RWPE2 (cell line): ENCODE data around the gene SHROOM2.
A peak's percentile ranks its signal among the peaks of the same experiment; 100 is the strongest.

Source experiments
- ATAC-seq: fragments of 200-7000 bp; cut with Tn5 transposase; 3 replicates; pipeline ENCODE4 v1.9.1; 2021; ENCODE audit warnings: low read depth
- DNase-seq: peaks from one replicate; pipeline ENCODE4 v3.0.0-alpha.2; 2020; ENCODE audit warnings: low spot score
- H3K27ac ChIP-seq: fragments of 450-650 bp; 2 replicates; pipeline ENCODE4 v1.5.1; 2017; ENCODE audit warnings: mild to moderate bottlenecking; ENCODE audit not compliant: poor library complexity, severe bottlenecking
- H3K27me3 ChIP-seq: fragments of 250-450 bp; sonication (Bioruptor Pico); 2 replicates; pipeline ENCODE4 v1.5.1; 2021; ENCODE audit warnings: mild to moderate bottlenecking, moderate library complexity; ENCODE audit not compliant: insufficient read depth, poor library complexity, severe bottlenecking
- H3K36me3 ChIP-seq: fragments of 250-450 bp; sonication (Bioruptor Pico); 2 replicates; pipeline ENCODE4 v1.5.1; 2020; ENCODE audit warnings: low read depth, mild to moderate bottlenecking, moderate library complexity
- H3K4me1 ChIP-seq: fragments of 250-450 bp; sonication (Bioruptor Pico); 2 replicates; pipeline ENCODE4 v1.5.1; 2021; ENCODE audit warnings: mild to moderate bottlenecking, moderate library complexity; ENCODE audit not compliant: insufficient read depth, poor library complexity, severe bottlenecking
- H3K4me3 ChIP-seq: fragments of 250-450 bp; sonication (Bioruptor Pico); 2 replicates; pipeline ENCODE4 v1.5.1; 2021; ENCODE audit warnings: mild to moderate bottlenecking, moderate library complexity; ENCODE audit not compliant: severe bottlenecking
- H3K9me3 ChIP-seq: fragments of 250-450 bp; sonication (Bioruptor Pico); 2 replicates; pipeline ENCODE4 v1.5.1; 2021; ENCODE audit warnings: mild to moderate bottlenecking, moderate library complexity; ENCODE audit not compliant: severe bottlenecking
- TF ChIP-seq, protein P1 (sequence below): fragments of 450-650 bp; IDR thresholded peaks from one replicate; pipeline ENCODE4 v1.5.1; 2017; ENCODE audit warnings: mild to moderate bottlenecking, moderate library complexity; ENCODE audit not compliant: poor library complexity, severe bottlenecking

SHROOM2 gene, protein sequence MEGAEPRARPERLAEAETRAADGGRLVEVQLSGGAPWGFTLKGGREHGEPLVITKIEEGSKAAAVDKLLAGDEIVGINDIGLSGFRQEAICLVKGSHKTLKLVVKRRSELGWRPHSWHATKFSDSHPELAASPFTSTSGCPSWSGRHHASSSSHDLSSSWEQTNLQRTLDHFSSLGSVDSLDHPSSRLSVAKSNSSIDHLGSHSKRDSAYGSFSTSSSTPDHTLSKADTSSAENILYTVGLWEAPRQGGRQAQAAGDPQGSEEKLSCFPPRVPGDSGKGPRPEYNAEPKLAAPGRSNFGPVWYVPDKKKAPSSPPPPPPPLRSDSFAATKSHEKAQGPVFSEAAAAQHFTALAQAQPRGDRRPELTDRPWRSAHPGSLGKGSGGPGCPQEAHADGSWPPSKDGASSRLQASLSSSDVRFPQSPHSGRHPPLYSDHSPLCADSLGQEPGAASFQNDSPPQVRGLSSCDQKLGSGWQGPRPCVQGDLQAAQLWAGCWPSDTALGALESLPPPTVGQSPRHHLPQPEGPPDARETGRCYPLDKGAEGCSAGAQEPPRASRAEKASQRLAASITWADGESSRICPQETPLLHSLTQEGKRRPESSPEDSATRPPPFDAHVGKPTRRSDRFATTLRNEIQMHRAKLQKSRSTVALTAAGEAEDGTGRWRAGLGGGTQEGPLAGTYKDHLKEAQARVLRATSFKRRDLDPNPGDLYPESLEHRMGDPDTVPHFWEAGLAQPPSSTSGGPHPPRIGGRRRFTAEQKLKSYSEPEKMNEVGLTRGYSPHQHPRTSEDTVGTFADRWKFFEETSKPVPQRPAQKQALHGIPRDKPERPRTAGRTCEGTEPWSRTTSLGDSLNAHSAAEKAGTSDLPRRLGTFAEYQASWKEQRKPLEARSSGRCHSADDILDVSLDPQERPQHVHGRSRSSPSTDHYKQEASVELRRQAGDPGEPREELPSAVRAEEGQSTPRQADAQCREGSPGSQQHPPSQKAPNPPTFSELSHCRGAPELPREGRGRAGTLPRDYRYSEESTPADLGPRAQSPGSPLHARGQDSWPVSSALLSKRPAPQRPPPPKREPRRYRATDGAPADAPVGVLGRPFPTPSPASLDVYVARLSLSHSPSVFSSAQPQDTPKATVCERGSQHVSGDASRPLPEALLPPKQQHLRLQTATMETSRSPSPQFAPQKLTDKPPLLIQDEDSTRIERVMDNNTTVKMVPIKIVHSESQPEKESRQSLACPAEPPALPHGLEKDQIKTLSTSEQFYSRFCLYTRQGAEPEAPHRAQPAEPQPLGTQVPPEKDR (N-terminal part only)

DNA sequence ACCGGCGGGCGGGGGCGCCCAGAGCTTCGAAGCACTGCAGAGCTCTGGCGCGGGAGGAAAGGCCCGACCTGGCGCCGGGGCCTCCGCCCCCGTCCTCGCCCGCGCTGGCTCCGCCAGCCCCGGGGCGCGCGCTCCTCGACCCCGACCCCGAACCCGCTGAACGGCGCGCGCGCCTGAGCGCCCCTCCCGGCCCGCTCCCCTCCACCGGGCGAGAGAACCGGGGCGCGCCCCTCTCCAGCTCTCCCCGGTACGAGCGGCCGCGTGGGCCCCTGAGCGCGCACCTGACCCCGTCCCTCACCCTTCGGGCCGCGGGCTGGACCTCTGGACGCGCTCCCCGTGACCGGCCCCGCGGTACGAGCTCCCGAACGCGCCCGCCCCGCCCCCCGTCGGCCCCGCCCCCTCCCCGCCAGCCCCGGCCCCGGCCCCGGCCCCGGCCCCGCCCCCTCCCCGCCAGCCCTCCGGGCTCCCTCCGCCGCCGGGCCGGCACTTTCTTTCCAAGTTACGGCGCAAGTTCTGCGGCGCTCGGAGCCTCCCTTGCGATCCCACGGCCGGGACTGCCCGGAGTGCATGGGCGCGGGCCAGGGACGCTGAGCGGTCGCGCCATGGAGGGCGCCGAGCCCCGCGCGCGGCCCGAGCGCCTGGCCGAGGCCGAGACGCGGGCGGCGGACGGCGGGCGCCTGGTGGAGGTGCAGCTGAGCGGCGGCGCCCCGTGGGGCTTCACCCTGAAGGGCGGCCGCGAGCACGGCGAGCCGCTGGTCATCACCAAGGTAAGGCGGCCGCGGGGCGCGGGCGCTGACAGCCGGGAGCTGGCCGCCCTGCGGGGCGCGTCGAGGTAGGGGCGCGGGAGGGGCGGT, at the start of gene SHROOM2:
Gene SHROOM2, plus strand, starts transcription at position 486 of the 854 bp plus-strand sequence. Its CDS starts 117 bp downstream, at position 603.
- H3K36me3 ChIP-seq = no peaks in the 10 kb centered on the region
- H3K4me3 ChIP-seq = peak within 1 kb of the TSS; percentile 85
- TF ChIP-seq, protein P1, sequence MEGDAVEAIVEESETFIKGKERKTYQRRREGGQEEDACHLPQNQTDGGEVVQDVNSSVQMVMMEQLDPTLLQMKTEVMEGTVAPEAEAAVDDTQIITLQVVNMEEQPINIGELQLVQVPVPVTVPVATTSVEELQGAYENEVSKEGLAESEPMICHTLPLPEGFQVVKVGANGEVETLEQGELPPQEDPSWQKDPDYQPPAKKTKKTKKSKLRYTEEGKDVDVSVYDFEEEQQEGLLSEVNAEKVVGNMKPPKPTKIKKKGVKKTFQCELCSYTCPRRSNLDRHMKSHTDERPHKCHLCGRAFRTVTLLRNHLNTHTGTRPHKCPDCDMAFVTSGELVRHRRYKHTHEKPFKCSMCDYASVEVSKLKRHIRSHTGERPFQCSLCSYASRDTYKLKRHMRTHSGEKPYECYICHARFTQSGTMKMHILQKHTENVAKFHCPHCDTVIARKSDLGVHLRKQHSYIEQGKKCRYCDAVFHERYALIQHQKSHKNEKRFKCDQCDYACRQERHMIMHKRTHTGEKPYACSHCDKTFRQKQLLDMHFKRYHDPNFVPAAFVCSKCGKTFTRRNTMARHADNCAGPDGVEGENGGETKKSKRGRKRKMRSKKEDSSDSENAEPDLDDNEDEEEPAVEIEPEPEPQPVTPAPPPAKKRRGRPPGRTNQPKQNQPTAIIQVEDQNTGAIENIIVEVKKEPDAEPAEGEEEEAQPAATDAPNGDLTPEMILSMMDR = no peak
- H3K27ac ChIP-seq = peak within 1 kb of the TSS; percentile 54
- peaks cover 8% of the 10 kb centered on the region for H3K4me1 ChIP-seq
- H3K9me3 ChIP-seq = no peaks in the 10 kb centered on the region
- no peaks in the 10 kb centered on the region for H3K27me3 ChIP-seq
- ATAC-seq (peak; percentile 40; the same call in 2 of the 3 replicates), DNase-seq (no peak)

DNA sequence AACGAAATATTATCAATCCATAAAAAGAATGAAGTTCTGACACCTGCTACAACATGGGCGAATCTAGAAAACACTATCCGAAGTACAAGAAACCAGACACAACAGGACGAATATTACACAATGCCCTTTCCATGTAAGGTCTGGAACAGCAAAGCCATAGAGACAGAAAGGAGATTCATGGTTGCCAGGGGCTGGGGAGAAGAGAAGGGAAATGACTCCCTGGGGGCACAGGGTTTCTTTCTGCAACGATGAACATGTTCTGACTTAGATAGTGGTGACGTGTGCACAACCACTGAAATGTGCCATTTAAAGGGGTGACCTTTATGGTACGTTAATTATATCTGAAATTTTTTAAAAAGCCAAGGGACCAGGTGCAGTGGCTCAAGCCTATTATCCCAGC, 48.9 kb upstream of the SHROOM2 start:
- H3K36me3 ChIP-seq = no peaks in the 10 kb centered on the region
- no peak for DNase-seq
- no peak for ATAC-seq

DNA sequence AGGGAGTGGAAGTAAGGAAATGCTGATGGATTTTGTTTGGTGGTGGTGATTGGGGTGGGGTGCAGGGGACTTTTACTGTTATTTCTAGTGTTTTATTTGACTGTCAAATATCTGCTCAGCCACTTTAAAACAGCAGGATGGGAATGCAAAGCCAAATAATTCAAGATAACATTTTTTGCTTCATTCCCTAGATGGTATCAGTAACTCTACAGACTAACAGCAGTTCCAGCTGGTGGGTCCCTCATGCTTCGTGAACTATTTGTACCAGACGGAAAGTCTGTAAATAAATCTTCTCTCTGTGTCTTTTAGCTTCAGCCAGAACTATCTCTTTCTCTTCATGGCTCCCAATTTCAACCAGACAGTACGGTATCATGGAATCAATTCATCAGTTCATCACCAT, 48.1 kb upstream of the SHROOM2 start:
- Histone ChIP-seq H3K4me3 (no peak overlapping the region), H3K9me3 (no peaks in the 10 kb centered on the region), H3K27ac (no peak overlapping the region), H3K36me3 (no peaks in the 10 kb centered on the region), H3K27me3 (no peaks in the 10 kb centered on the region), H3K4me1 (no peaks in the 10 kb centered on the region)
- ATAC-seq (no peak), DNase-seq (no peak)
- TF ChIP-seq, protein P1 = no peak

More for the DNA sequence above, 48.9 kb upstream of the SHROOM2 start:
- Histone ChIP-seq H3K27me3 (no peaks in the 10 kb centered on the region), H3K4me3 (no peak overlapping the region), H3K27ac (no peak overlapping the region), H3K9me3 (no peaks in the 10 kb centered on the region), H3K4me1 (no peaks in the 10 kb centered on the region)
- TF ChIP-seq, protein P1 = no peak

DNA sequence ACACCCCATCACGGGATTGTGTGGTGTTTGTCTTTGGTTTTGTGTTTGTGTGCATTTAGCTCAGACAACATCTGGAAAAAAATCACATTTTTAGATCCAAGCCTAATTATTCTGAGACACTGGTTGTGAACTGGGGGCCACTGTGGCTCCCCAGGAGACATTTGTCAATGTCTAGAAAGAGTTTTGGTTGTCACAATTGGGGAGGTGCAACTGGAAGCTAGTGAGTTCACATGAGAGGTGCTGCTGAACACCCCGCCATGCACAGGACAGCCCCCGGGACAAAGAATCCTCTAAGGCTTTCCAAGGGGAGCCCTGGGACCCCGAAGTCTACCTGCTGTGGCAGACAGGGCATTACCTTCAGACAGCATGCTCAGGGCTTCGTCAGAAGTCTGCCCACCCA, 47.1 kb upstream of the SHROOM2 start:
- TF ChIP-seq, protein P1 = no peak
- no peaks in the 10 kb centered on the region for H3K36me3 ChIP-seq
- H3K4me1 ChIP-seq = no peaks in the 10 kb centered on the region
- no peak overlapping the region for H3K27ac ChIP-seq
- ATAC-seq = no peak
- H3K9me3 ChIP-seq = no peaks in the 10 kb centered on the region
- H3K27me3 ChIP-seq = no peaks in the 10 kb centered on the region
- no peak overlapping the region for H3K4me3 ChIP-seq
- DNase-seq = no peak
